Esophagus muscularis mucosa (tissue), 4 donors: ENCODE results near the gene RBMS1. TPM values are rescaled to one million over a fixed set of nuclear protein-coding genes. Genes with fewer than 3 reads are reported as not detected.

Experiments
- DNase-seq: peaks from one replicate; pipeline ENCODE4 v3.0.0-alpha.2; 2017; ENCODE audit errors: extremely low spot score
- H3K27ac ChIP-seq, 4 donors: fragments of 200-600 bp; sonication (generic); replicated peaks in 1 of 4; 1 replicate in 3 of 4; 2 replicates in 1 of 4; pipeline ENCODE4 v1.5.1; 2016 to 2019; ENCODE audit warnings: mild to moderate bottlenecking in 1 of 4
- H3K27me3 ChIP-seq, 4 donors: fragments of 200-600 bp; sonication (generic); one replicate each; pipeline versions ENCODE4 v1.5.1 to v1.6.0; 2016 to 2019
- H3K36me3 ChIP-seq, 4 donors: fragments of 200-600 bp; sonication (generic); one replicate each; pipeline ENCODE4 v1.5.1; 2016 to 2019
- H3K4me1 ChIP-seq, 4 donors: fragments of 200-600 bp; sonication (generic); one replicate each; pipeline ENCODE4 v1.5.1; 2016 to 2019
- H3K4me3 ChIP-seq, 4 donors: fragments of 200-600 bp; sonication (generic); 1 replicate in 2 of 4; 2 replicates in 2 of 4; pipeline ENCODE4 v1.5.1; 2016 to 2019; ENCODE audit warnings: mild to moderate bottlenecking in 4 of 4, moderate library complexity in 1 of 4
- H3K9me3 ChIP-seq, 4 donors: fragments of 200-600 bp; sonication (generic); 1 replicate in 3 of 4; 2 replicates in 1 of 4; pipeline ENCODE4 v1.5.1; 2016 to 2019
- CTCF ChIP-seq, 3 experiments: fragments of 200-600 bp in 2 of 3; fragments of 450-650 bp in 1 of 3; sonication (generic) in 2 of 3; IDR thresholded peaks; one replicate each; pipeline ENCODE4 v1.5.1; 2017 to 2019; ENCODE audit warnings: antibody characterized with exemption in 3 of 3, mild to moderate bottlenecking in 2 of 3, moderate library complexity in 1 of 3
- EP300 ChIP-seq: sonication (generic); formaldehyde crosslinking; IDR thresholded peaks from one replicate; pipeline ENCODE4 v1.6.1; 2017; ENCODE audit warnings: antibody characterized with exemption
- POLR2A ChIP-seq: fragments of 450-650 bp; IDR thresholded peaks from one replicate; pipeline ENCODE4 v1.6.1; 2017; ENCODE audit warnings: antibody characterized with exemption, moderate library complexity, mild to moderate bottlenecking, low read depth
- POLR2AphosphoS5 ChIP-seq, 2 donors: sonication (generic); formaldehyde crosslinking; IDR thresholded peaks; one replicate each; pipeline ENCODE4 v1.6.1; 2017; ENCODE audit warnings: antibody characterized with exemption in 2 of 2
- WGBS: methylation state at CpG from one replicate; pipeline ENCODE4 v1.1.5; 2018; 5-methylcytosine and 5-hydroxymethylcytosine counted together
- intact Hi-C: fragments of 100-400 bp; cut with DNase I; formaldehyde crosslinking; loops from one replicate; pipeline ENCODE4 v1.15.1; 2023
- total RNA-seq, 4 donors: library from RNA; depleted of rRNA; stranded (reverse); fragments of >200 nt; gene quantifications; one replicate each; pipeline versions ENCODE4 v1.1.0 to v1.2.1, GENCODE V29; 2016

The RBMS1 gene
- total RNA-seq, 4 donors from 2014 or later, result 86.8 to 116 (median 93.1) TPM

GRCh38 chr2:160339726-160340125, 153.9 kb downstream of the RBMS1 start:
- Histone ChIP-seq H3K27ac (peak overlapping the region in 1 of 4 donors; percentile 40), H3K4me1 (peaks cover 27 to 83% (median 79%) of the 10 kb centered on the region in 4 donors), H3K4me3 (no peak overlapping the region), H3K36me3 (no peaks in the 10 kb centered on the region), H3K9me3 (no peaks in the 10 kb centered on the region), H3K27me3 (no peaks in the 10 kb centered on the region)
- no peak for DNase-seq
- WGBS, result 66% methylated on average over 2 of the region's 2 CpGs
- intact Hi-C loops, result no loop called here
- TF ChIP-seq POLR2AphosphoS5 (IDR thresholded peaks at IDR 0.05), result no peak
- no peak for TF ChIP-seq POLR2A
- TF ChIP-seq CTCF (IDR thresholded peaks at IDR 0.05), result no peak
- no peak for TF ChIP-seq EP300

GRCh38 chr2:160338901-160339685, 154.5 kb downstream of the RBMS1 start:
- intact Hi-C loops, result no loop called here
- WGBS, result 29% methylated on average over 5 of the region's 5 CpGs
- Histone ChIP-seq H3K27ac (peak overlapping the region; percentile 8 to 40 (median 13)), H3K9me3 (no peaks in the 10 kb centered on the region), H3K27me3 (no peaks in the 10 kb centered on the region), H3K4me3 (no peak overlapping the region), H3K36me3 (no peaks in the 10 kb centered on the region), H3K4me1 (peaks cover 34 to 89% (median 85%) of the 10 kb centered on the region in 4 donors)
- TF ChIP-seq POLR2AphosphoS5 (IDR thresholded peaks at IDR 0.05) (peak; percentile 4 to 11), POLR2A (no peak)
- DNase-seq, result no peak

- intact Hi-C loops, result no loop called here
- Histone ChIP-seq H3K4me1 (peaks cover 46 to 91% (median 89%) of the 10 kb centered on the region in 4 donors), H3K36me3 (no peaks in the 10 kb centered on the region), H3K9me3 (no peaks in the 10 kb centered on the region), H3K4me3 (no peak overlapping the region), H3K27ac (no peak overlapping the region), H3K27me3 (no peaks in the 10 kb centered on the region)
- no peak for DNase-seq
- 64% methylated on average over 3 of the region's 3 CpGs for WGBS
- no peak for TF ChIP-seq POLR2AphosphoS5 (IDR thresholded peaks at IDR 0.05)
- no peak for TF ChIP-seq CTCF (IDR thresholded peaks at IDR 0.05)
- no peak for TF ChIP-seq POLR2A
- TF ChIP-seq EP300, result no peak
Observed at GRCh38 chr2:160337728-160338127, 155.9 kb downstream of the RBMS1 start.

GRCh38 chr2:160336635-160337034, 157.0 kb downstream of the RBMS1 start:
- TF ChIP-seq CTCF (IDR thresholded peaks at IDR 0.05) (no peak), POLR2AphosphoS5 (IDR thresholded peaks at IDR 0.05) (no peak), EP300 (no peak), POLR2A (no peak)
- Histone ChIP-seq H3K27me3 (no peaks in the 10 kb centered on the region), H3K27ac (no peak overlapping the region), H3K36me3 (no peaks in the 10 kb centered on the region), H3K4me3 (no peak overlapping the region), H3K9me3 (no peaks in the 10 kb centered on the region), H3K4me1 (peaks cover 56 to 91% (median 90%) of the 10 kb centered on the region in 4 donors)
- DNase-seq, result no peak
- 86% methylated on average over 4 of the region's 4 CpGs for WGBS
- intact Hi-C loops, result no loop called here

GRCh38 chr2:160336105-160336504, 157.5 kb downstream of the RBMS1 start:
- Histone ChIP-seq H3K4me3 (no peak overlapping the region), H3K9me3 (no peaks in the 10 kb centered on the region), H3K4me1 (peaks cover 62 to 90% (median 89%) of the 10 kb centered on the region in 4 donors), H3K27me3 (no peaks in the 10 kb centered on the region), H3K36me3 (no peaks in the 10 kb centered on the region), H3K27ac (no peak overlapping the region)
- DNase-seq, result no peak
- no peak for TF ChIP-seq EP300
- no peak for TF ChIP-seq CTCF (IDR thresholded peaks at IDR 0.05)
- no peak for TF ChIP-seq POLR2A
- TF ChIP-seq POLR2AphosphoS5 (IDR thresholded peaks at IDR 0.05), result no peak
- intact Hi-C loops, result no loop called here
- 44% methylated on average over 1 of the region's 1 CpG for WGBS
